NCI-H146 (cell line): ENCODE data around the gene CYP2C9.
"Not testable (repeated sequence)": the region's sequence is repeated elsewhere in the genome, so short reads cannot be mapped to it uniquely, and the experiment has no call there.

Experiments
- DNase-seq: peaks from one replicate; lab custom pipeline; 2025; lab: John Stamatoyannopoulos, UW

CYP2C9 gene

DNA sequence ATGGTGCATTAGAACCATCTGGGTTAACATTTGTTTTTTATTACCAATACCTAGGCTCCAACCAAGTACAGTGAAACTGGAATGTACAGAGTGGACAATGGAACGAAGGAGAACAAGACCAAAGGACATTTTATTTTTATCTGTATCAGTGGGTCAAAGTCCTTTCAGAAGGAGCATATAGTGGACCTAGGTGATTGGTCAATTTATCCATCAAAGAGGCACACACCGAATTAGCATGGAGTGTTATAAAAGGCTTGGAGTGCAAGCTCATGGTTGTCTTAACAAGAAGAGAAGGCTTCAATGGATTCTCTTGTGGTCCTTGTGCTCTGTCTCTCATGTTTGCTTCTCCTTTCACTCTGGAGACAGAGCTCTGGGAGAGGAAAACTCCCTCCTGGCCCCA lies at the start of gene CYP2C9:
TSS of gene CYP2C9 (plus strand) at position 276 of the 400 bp plus-strand sequence. CDS start at position 301, 25 bp downstream.
- DNase-seq, result no peak

DNA sequence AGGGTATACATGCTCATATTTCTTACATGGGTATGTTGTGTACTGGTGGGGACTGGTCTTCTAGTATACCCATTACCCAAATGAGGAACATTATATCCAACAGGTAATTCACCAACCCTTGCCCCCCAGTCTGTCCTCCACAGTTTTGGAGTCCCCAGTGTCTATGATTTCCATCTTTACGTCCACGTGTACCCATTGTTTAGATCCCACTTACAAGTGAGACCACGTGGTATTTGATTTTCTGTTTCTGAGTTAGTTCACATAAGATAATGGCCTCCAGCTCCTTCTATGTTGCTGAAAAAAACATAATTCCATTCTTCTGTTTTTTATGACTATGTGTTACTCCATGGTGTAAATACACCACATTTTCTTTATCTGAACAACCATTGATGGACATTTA lies 49.3 kb upstream of the CYP2C9 start:
- no peak for DNase-seq

DNA sequence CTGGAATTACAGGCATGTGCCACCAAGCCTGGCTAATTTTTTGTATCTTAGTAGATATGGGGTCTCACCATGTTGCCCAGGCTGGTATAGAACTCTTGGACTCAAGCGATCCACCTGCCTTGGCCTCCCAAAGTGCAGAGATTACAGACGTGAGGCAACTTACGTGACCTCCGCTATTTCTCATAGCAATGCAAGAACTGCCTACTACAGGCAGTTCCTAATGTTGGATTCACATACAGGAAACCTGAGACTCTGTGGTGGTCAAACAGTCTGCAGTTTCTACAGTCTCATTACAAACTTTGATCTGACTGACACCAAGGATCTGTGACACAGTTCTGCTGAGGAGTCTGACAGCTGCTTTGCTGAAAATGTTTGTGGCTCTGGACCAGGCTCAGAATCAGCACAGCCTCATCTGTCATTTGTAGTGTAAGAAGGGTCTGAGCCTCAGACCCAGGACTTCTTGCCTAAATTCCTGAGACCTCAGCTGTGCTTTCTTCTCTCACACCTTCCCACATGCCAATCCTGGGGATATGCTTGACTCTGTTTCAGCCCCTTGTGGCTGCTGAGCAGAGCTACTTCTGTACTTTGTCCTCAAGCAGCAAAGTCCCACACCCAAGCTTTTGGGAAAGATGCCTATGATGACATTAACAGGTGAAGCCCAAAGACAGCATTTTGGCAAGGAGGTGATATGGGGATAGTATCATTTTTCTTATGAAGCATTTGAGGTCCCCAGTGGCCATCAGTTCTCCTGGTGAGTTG lies 48.0 kb upstream of the CYP2C9 start:
- DNase-seq, result no peak

DNA sequence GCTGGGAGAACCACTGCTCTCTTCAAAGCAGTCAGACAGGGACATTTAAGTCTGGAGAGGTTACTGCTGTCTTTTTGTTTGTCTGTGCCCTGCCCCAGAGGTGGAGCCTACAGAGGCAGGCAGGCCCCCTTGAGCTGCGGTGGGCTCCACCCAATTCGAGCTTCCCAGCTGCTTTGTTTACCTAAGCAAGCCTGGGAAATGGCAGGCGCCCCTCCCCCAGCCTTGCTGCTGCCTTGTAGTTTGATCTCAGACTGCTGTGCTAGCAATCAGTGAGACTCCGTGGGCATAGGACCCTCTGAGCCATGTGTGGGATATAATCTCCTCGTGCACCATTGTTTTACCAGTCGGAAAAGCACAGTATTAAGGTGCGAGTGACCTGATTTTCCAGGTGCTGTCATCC lies 40.0 kb upstream of the CYP2C9 start:
- DNase-seq, result not testable (repeated sequence)

DNA sequence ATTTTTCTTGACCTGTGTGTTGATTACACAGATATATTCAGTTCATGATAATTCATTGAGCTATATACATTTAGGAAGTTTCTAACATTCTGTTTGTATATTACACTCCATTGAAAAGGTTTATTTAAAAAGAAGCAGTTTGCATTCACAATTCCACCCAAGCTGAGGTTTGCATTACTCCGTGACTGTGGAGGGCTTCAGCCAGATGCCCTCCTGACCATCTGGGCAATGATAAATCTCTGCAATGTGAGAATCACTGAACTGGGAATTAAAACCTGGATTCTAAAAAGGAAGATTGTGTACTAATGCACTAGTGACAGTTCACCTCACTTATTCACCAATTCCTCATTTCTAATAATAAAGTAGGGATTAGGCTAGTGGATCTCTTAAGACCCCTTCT lies 36.4 kb upstream of the CYP2C9 start:
- DNase-seq, result no peak

DNA sequence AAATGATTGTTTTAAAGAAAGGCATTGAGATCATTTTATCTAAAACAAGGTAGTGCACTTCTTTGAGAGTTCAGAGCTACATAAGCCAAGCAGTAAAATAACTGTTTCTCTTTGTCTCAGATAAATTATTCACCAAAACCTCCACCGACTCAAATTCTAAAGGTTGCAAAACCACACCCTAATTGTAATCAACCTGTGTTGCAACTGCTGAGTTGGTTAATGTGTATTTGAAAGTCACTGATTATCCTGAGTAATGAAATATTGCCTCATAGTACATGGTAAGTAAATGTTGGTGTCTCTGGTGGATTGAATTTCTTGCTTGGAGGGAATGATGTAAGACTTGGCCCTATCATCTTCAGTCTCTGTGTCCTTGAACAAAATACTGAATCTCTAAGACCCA lies 35.9 kb upstream of the CYP2C9 start:
- no peak for DNase-seq

DNA sequence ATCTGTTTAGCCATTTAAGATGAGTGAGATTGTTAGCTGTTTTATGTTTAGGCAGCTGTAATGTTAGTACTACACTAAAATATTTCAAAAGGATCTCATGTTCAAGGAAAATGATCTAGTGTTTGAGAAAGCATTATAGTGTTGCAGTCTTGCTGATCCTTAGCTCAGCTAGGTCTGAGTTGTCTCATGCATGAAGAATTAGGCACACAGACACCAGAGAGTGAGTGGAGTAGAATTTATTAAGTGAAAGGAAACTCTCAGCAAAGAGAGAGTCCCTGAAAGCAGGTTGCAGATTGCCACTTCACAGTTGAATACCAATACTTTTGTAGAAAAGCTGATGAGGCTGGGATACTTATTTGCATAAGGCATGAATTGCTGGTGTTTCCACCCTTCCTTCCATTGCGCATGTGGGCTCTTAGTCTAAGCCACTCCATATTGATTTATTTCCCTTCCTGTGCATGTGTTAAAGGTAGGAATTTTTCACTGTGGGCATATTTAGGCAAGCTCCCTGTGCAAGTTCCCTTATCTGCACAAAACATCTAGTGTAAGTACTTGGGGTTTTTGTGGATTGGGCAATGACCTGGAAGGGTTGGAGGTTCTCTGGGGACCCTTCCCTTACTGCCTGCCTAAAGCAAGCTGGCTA lies 33.8 kb upstream of the CYP2C9 start:
- DNase-seq, result not testable (repeated sequence)

DNA sequence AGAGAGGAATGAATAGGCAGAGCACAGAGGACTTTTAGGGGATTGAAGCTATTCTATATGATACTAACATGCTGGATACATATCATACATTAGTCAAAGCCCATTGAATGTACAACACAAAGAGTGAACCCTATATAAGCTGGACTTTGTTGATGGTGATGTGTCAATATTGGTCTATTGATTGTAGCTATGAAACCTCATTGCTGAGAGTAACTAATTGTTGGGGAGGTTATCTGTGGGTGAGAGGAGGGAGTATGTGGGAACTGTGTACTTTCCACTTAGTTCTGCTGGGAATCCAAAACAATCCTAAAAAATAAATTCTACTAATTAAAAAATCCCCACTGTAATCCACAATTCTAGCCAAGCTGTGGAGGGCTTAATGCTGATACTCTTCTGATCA lies 22.0 kb upstream of the CYP2C9 start:
- DNase-seq, result no peak

DNA sequence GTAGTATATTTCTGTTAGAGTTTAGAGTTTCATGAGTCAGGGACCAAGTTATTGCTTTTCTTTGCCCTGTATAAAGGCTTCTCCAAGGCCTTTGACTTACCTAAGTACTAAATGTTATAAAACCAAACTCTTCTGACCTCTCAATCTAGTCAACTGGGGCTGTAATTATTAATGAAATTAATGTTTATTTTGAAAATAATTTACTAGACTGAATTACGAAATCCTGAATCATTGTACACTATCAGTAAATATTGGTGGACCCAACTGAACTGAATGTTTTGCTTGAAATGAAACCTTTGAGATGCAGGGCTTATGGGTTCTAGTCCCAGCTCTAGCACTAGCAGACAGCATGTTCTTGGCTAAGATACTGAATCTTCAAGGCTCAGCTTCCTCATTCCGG lies 1.7 kb upstream of the CYP2C9 start:
- no peak for DNase-seq

DNA sequence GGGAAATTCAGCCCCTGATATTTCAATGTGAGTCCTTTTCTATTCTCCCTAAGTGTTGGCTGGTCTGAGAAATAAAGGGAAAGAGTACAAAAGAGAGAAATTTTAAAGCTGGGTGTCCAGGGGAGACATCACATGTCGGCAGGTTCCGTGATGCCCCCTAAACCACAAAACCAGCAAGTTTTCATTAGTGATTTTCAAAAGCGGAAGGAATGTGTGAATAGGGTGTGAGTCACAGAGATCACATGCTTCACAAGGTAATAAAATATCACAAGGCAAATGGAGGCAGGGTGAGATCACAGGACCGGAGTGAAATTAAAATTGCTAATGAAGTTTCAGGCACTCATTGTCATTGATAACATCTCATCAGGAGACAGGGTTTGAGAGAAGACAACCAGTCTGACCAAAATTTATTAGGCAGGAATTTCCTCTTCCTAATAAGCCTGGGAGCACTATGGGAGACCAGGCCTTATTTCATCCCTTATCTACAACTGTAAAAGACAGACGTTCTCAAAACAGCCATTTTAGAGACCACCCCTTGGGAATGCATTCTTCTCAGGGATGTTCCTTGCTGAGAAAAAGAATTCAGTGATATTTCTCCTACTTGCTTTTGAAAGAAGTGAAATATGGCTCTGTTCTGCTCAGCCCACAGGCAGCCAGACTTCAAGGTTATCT lies 5.1 kb downstream of the CYP2C9 start:
- not testable (repeated sequence) for DNase-seq

DNA sequence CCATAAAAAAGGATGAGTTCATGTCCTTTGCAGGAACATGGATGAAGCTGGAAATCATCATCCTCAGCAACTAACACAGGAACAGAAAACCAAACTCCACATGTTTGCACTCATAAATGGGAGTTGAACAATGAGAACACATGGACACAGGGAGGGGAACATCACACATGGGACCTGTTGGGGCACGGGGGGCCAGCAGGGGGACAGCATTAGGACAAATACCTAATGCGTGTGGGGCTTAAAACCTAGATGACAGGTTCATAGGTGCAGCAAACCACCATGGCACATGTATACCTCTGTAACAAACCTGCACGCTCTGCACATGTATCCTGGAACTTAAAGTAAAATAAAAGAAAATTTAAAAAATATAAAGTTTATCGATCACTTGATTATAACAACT lies 7.7 kb downstream of the CYP2C9 start:
- not testable (repeated sequence) for DNase-seq

DNA sequence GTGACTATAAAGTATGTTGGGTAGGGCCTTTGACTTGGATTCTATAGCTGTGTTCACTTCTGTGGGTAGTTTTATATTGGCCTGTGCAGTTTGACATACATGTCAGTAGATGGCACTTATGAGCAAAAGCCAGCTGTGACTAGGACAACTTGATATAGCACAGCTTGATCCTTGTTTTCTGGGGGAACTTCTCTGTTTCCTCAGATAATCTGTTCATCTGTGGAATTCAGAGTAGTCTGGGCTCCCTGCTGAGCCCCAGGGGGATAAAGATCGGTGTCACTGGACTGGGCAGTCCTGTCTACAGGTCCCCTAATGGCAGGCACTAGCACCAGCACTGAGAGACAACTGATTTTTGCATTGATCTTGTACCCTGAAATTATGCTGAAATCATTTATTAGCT lies 25.4 kb downstream of the CYP2C9 start:
- DNase-seq, result peak; percentile 2

DNA sequence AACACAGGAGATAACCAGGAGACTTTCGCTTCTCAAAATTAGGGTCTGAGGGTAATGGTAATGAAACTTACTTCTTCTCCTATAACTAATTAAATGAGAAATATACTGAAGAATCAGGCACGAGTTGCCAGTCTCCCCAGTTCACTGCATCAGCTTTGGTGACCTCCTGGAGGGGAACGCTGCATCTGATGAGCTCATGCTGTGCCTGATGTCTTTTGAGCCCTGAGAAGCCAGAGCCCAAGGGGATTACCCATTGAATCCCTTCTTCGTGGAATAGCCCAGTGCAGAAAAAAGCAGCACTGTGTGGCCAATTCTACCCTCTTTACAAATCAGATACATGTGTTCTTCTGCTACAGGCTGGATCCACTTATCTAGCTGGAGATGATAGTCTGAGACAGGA lies 45.1 kb downstream of the CYP2C9 start:
- DNase-seq, result no peak

DNA sequence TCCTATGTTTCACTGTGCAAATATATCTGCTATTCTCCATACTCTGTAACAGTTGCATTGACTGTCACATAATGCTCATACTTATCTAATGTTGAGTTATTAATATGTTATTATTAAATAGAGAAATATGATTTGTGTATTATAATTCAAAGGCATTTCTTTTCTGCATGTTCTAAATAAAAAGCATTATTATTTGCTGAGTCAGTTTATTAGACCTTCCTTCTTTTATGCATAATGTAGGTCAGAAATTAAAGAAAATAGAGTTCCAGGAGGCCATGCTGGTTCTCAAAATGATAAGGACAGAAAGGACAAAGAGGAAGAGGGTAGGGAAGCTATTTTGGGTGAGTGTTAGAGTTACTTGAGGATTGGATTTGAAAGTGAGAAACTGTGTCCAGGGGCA lies 50.7 kb downstream of the CYP2C9 start:
- no peak for DNase-seq

DNA sequence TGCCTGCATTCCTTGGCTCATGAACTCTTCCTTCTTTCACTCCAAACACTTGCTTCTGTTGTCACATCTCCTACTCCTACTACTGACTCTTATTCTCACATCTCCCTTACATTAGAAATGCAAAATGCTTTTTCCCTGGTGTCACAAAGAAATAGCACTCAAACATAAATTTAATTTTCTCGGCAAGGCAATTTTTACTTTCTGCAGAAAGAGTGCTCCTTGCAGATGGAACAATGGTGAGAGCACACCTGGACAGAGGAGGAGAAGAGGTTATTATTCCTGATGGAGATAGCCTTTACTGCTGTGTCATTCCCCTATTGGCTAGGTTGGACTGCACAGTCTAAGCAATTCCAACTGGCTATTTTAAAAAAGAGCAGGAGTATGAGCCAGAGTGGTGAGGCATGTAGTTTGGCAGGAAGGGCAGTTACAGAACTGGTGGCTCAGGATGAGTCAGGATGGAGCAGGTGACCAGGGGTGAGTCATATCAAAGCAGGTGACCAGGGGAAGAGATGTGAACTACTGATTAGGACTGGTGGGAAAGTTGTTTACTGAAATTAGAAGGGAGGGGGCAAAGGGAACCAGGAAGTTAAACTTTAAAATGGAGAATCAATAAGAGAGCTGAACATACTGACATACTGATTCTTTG lies 52.9 kb downstream of the CYP2C9 start:
- DNase-seq, result no peak

DNA sequence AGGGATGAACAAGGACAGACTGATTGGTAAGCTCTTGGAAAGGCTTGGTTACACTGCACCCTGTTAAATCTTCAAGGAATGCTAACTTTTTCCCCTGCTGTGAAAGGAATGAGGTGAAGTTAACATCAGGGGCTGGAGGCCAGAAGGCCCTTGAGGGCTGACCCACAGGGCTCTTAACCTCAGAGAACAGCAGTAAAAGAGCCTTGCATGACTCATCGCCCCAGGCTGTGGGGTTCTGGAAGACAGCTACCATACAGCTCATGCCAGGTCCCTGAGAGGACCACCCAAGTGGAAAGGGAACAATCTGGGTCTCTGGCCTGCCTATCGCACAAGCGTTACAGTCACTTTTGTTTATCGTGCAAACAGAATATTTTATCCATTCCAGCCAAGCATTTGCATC lies 54.4 kb downstream of the CYP2C9 start:
- no peak for DNase-seq

DNA sequence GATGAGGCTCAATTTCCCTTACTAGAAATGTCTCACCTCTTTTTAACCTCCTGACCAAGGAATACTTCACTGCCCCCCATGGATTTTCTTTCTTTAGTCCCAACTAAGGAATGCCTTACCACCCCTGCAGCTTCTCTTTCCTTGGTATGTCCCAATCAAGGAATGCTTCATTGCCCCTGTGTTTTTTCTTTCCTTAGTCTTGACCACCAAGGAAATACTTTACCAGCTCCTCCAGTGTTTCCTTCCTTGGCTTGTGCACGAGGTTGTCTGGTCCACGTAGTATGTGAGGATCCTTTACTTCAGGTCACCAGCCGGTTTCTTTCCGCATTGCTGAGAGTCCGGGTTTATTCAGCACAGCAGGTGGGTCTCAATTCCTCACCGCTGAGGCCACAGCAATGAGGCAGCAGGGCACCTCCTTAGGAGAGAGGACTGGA lies 59.3 kb downstream of the CYP2C9 start:
- no peak for DNase-seq

DNA sequence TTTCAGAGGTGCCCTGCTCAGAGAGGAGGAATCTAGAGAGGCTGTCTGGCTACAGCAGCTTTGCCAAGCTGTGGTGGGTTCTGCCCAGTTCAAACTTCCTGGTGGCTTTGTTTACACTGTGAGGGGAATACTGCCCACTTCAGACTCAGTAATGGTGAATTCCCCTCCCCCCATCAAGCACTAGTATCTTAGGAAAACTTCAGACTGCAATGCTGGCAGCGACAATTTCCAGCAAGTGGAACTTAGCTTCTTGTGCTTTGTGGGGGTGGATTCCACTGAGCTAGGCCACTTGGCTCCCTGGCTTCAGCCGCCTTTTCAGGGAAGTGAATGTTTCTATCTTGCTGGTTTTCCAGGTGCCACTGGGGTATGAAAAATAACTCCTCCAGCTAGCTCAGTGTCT lies 88.0 kb downstream of the CYP2C9 start:
- no peak for DNase-seq

DNA sequence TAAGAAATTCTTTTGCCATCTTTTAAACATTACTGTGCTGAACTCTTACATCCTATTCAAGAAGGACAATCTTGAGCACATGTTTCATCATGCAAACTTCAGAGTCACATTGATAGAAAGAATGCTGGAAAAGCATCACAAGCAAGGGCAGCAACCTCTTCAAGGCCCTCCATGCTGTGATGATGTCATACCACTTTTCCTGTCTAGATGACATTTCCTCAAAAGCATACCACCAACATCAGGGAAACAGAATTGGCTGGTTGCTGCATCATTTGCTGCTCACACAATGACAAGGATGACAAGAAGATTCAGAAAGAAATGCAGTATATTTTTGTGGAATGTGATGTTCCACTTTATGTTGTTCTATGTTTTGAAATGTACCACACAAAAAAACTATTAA lies 93.2 kb downstream of the CYP2C9 start:
- no peak for DNase-seq

DNA sequence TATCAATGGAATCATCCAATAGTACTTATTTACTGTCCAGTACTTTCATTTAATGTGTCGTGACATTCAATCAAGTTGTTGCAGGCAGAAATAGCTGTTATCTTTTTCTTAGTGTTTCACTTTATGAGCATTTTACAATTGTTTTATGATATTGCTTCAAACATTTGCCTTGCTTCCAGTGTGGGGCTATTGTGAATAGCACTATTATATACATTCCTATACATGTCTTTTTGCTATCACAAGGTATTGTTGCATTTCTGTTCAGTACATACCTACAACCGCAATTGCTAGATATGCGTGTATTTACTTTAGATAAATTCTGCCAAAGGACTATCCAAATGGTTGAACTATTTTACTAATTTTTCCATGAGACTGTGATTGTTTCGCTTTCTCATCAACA lies 95.9 kb downstream of the CYP2C9 start:
- no peak for DNase-seq

DNA sequence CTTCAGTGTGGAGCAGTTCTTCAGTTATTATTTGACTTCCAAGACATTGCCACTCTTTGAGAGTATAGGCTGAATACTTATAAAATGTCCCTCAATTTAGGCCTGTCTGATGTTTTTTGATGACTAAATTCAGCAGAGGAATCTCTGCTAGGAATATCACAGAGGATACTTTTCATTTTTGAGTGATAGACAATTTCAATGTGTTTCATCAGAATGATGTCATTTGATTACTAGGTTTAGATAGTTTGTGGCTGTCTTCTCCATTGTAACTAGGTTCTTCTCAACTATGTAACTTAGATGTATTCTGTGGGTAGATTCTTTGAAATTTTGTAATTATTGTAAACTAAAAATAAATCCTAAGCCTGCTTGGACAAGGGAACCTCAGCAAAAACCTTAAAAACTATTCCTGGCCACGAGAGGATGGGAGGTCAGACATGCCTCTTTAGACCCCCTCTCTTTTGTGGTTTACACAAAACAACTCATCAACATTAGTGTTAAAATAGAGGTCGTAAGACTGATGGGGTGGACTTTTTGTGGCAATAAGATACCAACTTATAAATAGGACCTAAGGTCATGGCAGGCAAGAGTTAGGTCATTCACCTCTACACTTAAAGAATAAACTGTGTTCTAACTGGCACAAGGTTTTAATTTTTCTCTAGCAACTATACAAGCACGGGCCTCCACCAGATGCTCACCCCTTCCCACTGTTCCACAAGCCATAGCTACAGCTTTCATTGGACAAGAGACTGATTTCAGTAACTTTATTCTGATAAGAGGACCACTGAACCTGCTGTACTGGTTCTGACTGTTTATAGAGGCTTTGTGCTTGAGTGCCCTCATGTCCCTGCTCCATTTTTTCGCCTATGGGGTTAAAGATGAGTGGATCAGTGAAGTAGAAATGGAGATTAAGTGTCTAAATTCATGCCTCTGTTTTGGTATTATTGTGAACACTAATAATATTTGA lies 97.2 kb downstream of the CYP2C9 start:
- no peak for DNase-seq

DNA sequence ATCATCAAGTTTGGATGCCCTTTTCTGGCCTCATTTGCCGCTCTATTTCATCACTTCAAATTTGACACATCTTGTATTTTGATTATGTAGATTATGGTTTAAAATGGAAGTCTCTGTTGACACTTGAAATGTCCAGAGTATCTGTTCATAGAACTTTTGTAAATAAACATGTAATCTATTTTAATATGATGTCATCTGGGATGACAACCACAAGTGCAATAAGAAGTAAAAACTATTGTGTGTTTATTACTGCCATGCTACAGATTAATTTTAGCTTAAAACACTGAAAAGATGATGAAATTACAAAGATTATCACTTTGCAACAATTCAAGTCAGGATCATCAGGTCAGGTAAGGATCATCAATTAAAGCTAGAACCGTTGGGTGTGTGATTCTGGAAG lies 100.8 kb downstream of the CYP2C9 start:
- no peak for DNase-seq
